SK-N-MC (cell line): ENCODE data around the gene LEMD1.
"Not testable (repeated sequence)": the region's sequence is repeated elsewhere in the genome, so short reads cannot be mapped to it uniquely, and the experiment has no call there.

Experiments
- DNase-seq: peaks from one replicate; pipeline ENCODE4 v3.0.0-alpha.2; 2011; ENCODE audit warnings: low read depth, low spot score
- H3K27ac ChIP-seq: fragments of 200-600 bp; sonication (generic); 2 replicates; pipeline ENCODE4 v1.5.1; 2016; ENCODE audit warnings: mixed run types
- H3K36me3 ChIP-seq: fragments of 200-600 bp; sonication (generic); 2 replicates; pipeline ENCODE4 v1.6.1; 2017; ENCODE audit warnings: antibody characterized with exemption, low read length, mixed read lengths; ENCODE audit not compliant: insufficient read depth
- H3K4me3 ChIP-seq: fragments of 200-600 bp; sonication (generic); 2 replicates; pipeline ENCODE4 v1.5.1; 2016
- H3K9ac ChIP-seq: fragments of 200-600 bp; sonication (generic); 2 replicates; pipeline ENCODE4 v1.8.0; 2017; ENCODE audit warnings: mixed run types, mixed read lengths; ENCODE audit not compliant: insufficient read length
- H3K9me3 ChIP-seq: fragments of 200-600 bp; sonication (generic); 2 replicates; pipeline ENCODE4 v1.6.1; 2017; ENCODE audit warnings: low read depth, mild to moderate bottlenecking, antibody characterized with exemption, low read length, moderate library complexity, mixed read lengths
- EZH2 ChIP-seq: fragments of 200-600 bp; sonication (generic); IDR thresholded peaks from one replicate; pipeline ENCODE4 v1.6.1; 2017; ENCODE audit warnings: antibody characterized with exemption
- FOXP2 ChIP-seq: optimal IDR thresholded peaks from 2 replicates; pipeline ENCODE3; 2011; ENCODE audit warnings: mild to moderate bottlenecking, moderate library complexity; ENCODE audit not compliant: insufficient read depth; ENCODE audit errors: extremely low read length, control extremely low read depth
- POLR2AphosphoS5 ChIP-seq: IDR thresholded peaks from 2 replicates; pipeline ENCODE4 v1.6.1; 2012; ENCODE audit warnings: mild to moderate bottlenecking, low read depth, low read length, borderline replicate concordance

LEMD1 gene

DNA sequence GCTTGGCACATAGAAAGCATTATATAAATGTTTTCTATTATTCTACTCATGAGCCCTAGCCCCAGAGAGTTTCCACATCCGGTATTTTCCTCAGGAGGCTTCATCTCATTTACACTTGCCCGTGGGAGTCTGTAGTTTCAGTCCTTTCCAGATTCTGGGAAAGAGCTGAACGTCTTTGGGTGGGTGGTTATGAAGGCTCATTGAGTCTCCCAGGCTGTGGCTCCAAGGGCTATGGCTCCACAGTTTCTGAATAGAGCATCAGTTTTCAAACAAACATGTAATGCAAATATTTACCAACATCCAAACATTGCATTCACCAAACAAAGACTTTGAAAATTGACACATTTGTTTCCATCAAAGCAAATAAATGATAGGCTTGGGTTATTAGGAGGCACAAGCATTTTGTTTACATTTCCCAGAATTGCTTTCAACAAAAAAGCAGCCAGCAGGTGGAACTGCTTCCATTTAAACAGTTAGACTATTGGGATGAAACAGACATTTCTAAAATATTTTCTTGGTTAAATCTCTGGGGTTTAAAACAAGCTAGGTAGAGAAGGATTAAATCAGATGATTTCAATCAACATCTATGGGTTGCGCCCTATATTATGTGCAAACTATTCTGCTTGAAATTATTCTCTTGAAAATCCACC lies 1.3 kb upstream of the LEMD1 start:
- H3K9me3 ChIP-seq = no peaks in the 10 kb centered on the region
- H3K36me3 ChIP-seq = no peaks in the 10 kb centered on the region
- H3K27ac ChIP-seq = no peak overlapping the region
- H3K4me3 ChIP-seq = 0 out of 2 replicates have a peak overlapping the region, but pooled peaks have one; percentile 10
- no peak for DNase-seq
- no peak overlapping the region for H3K9ac ChIP-seq
- no peak for TF ChIP-seq EZH2
- TF ChIP-seq POLR2AphosphoS5 = no peak
- TF ChIP-seq FOXP2 = no peak

DNA sequence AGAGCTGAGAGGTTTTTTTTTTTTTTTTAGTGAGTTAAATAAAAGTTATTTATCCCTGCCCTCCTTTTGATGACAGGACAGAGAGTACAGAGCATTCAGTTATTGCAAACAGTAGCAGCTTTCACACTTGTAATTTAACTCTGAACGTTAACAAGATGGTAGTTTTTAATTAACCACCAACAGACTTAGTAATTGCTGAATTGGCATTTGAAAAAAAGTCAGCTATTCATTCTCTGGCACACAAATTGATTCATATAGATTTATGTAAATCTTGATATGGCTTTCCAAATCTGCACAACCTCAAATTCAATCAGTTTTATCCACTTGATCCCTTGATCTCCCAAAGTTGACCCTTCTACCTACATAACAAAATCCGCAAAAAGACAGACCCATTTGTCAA lies 918 bp downstream of the LEMD1 start:
- H3K36me3 ChIP-seq = no peaks in the 10 kb centered on the region
- no peak for TF ChIP-seq POLR2AphosphoS5
- no peak for TF ChIP-seq FOXP2
- no peak for TF ChIP-seq EZH2
- H3K4me3 ChIP-seq = no peak overlapping the region
- no peak overlapping the region for H3K27ac ChIP-seq
- no peaks in the 10 kb centered on the region for H3K9me3 ChIP-seq
- DNase-seq = no peak
- no peak overlapping the region for H3K9ac ChIP-seq

DNA sequence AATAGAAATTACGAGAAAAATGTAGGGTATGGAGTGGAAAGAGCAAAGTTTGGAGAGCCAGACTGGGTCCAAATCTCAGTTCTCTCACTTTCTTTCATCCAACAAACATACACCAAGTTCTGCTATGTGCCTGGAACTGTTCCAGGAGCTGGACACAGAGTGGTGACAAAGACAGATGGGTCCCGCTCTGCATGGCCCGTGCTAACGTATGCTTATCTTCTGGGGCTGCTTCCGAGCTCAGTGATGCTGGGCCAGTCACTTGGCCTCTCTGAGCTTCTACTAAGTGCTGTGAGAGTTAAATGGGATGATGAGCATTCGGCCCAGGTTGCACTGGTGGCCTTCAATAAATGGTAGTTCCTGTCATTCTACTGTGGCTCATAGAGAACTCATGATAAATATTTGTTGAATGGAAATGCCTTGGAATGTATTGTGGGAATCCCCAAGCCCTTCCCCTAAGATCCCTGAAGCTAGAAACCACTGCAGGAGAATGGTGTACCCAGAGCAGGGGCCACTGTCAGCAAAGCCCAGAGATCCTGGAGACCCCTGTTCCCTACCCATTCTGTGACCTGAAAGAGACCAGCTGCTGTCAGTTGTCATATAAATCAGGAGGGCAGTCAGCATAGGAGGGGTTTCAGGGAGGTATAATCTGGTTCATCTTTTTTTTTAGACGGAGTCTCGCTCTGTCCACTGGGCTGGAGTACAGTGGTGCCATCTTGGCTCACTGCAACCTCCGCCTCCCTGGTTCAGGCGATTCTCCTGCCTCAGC lies 3.8 kb downstream of the LEMD1 start:
- DNase-seq = no peak
- Histone ChIP-seq H3K27ac (no peak overlapping the region), H3K36me3 (no peaks in the 10 kb centered on the region), H3K4me3 (no peak overlapping the region), H3K9ac (no peak overlapping the region), H3K9me3 (no peaks in the 10 kb centered on the region)
- no peak for TF ChIP-seq POLR2AphosphoS5
- no peak for TF ChIP-seq EZH2
- TF ChIP-seq FOXP2 = no peak

DNA sequence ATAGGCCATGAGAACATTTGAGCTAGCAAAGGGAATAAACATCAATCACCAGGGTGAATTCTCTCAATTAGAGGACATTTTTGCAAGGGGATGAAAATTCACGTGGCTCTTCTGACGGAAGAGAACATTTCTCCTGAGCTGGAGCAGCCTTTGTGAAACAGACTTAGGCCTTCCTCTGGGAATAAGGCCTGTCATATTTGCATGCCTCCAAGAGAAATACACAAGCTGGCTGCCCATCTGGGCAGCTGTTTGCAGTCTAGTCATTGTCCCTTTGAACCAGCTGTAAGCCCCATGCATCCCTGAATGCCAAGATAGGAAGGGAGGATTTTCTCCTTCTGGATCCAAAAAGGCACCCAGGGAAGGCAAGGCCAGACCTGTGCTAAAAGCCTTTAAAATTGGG lies 5.5 kb downstream of the LEMD1 start:
- no peak for DNase-seq
- TF ChIP-seq EZH2 (no peak), FOXP2 (no peak)
- no peaks in the 10 kb centered on the region for H3K36me3 ChIP-seq
- H3K9ac ChIP-seq = no peak overlapping the region
- no peaks in the 10 kb centered on the region for H3K9me3 ChIP-seq
- H3K4me3 ChIP-seq = no peak overlapping the region
- H3K27ac ChIP-seq = no peak overlapping the region

DNA sequence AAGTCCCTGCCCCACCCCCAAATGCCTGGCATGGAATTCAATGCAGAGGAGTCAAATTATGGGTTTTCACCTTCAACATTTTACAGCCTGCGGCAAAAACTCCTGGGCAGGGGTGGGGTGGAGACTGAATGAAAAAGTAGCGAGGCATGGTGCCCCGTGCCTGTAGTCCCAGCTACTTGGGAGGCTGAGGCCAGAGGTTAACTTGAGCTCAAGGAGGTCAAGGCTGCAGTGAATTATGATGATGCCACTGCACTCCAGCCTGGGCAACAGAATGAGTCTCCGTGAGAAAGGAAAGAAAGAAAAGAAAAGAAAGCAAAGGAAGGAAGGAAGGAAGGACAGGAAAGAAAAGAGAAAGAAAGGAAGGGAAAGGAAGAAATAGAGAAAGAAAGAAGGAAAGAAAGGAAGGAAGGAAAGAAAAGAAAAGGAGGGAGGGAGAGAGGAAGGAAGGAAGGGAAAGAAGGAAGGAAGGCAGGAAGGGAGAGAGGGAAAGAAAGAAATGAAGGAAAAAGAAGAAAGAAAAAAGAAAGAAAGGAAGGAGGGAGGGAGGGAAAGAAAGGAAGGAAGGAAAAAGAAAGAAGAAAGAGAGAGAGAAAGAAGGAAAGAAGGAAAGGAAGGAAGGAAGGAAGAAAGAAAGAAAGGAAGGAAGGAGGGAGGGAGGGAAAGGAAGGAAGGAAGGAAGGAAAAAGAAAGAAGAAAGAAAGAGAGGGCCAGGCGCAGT lies 11.1 kb downstream of the LEMD1 start:
- H3K9me3 ChIP-seq = no peaks in the 10 kb centered on the region
- H3K4me3 ChIP-seq = no peak overlapping the region
- no peak overlapping the region for H3K9ac ChIP-seq
- TF ChIP-seq FOXP2 (no peak), EZH2 (no peak)
- no peak overlapping the region for H3K27ac ChIP-seq
- no peak for DNase-seq
- no peaks in the 10 kb centered on the region for H3K36me3 ChIP-seq

DNA sequence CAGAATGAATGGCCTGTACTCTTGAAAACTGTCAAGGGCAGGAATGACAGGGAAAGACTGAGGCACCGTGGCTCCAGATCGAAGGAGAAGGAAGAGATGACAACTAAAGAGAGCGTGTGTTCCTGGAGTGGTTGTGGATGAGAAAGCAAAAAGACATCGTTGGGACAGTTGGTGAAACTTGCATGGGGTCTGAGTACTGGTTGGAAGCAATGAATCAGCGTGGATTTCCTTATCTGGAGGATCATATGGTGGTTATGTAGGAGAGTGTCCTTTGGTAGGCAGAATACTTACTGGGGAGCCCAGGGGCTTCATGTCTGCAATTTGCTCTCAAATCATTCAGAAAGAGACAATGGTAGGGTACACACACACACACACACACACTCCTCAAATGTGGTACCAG lies 13.9 kb downstream of the LEMD1 start:
- TF ChIP-seq FOXP2 (no peak), EZH2 (no peak), POLR2AphosphoS5 (no peak)
- Histone ChIP-seq H3K4me3 (no peak overlapping the region), H3K36me3 (no peaks in the 10 kb centered on the region), H3K9ac (no peak overlapping the region), H3K9me3 (no peaks in the 10 kb centered on the region), H3K27ac (no peak overlapping the region)
- no peak for DNase-seq

DNA sequence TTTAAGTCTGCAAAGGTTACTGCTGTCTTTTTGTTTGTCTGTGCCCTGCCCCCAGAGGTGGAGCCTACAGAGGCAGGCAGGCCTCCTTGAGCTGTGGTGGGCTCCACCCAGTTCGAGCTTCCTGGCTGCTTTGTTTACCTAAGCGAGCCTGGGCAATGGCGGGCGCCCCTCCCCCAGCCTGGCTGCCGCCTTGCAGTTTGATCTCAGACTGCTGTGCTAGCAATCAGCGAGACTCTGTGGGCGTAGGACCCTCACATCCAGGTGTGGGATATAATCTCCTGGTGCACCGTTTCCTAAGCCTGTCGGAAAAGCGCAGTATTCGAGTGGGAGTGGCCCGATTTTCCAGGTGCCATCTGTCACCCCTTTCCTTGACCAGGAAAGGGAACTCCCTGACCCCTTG lies 15.6 kb downstream of the LEMD1 start:
- H3K36me3 ChIP-seq, DNase-seq, H3K9ac ChIP-seq, H3K4me3 ChIP-seq, H3K27ac ChIP-seq, H3K9me3 ChIP-seq: not testable (repeated sequence)

DNA sequence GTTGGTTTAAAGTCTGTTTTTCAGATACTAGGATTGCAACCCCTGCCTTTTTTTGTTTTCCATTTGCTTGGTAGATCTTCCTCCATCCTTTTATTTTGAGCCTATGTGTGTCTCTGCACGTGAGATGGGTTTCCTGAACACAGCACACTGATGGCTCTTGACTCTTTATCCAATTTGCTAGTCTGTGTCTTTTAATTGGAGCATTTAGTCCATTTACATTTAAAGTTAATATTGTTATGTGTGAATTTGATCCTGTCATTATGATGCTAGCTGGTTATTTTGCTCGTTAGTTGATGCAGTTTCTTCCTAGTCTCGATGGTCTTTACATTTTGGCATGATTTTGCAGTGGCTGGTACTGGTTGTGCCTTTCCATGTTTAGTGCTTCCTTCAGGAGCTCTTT lies 17.4 kb downstream of the LEMD1 start:
- H3K4me3 ChIP-seq, H3K27ac ChIP-seq, H3K9ac ChIP-seq, H3K36me3 ChIP-seq, H3K9me3 ChIP-seq, DNase-seq: not testable (repeated sequence)

DNA sequence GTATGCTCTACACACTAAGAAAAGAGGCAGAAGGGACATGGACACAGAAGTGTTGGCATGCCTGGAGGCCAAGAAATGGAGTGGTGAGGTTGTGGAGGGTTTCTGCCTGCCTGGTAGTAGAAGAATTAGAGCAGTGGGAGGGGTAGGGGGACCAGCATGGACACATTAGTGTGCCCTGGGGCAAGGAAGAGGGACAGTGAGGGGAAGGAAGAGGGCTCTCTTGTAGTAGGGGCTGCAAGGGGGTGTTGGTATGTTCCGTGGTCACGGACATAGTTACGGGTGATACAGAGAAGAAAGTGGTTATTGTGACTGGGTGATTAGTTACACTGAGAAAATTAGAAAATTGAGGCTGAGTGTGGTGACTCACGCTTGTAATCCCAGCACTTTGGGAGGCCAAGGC lies 23.3 kb downstream of the LEMD1 start:
- no peak for DNase-seq
- no peak overlapping the region for H3K9ac ChIP-seq
- no peak overlapping the region for H3K4me3 ChIP-seq
- no peaks in the 10 kb centered on the region for H3K36me3 ChIP-seq
- TF ChIP-seq EZH2 (no peak), POLR2AphosphoS5 (no peak), FOXP2 (no peak)
- no peak overlapping the region for H3K27ac ChIP-seq
- no peaks in the 10 kb centered on the region for H3K9me3 ChIP-seq
